PC-9 (cell line): Measurements from ENCODE around the gene STXBP5. TPM values are rescaled to one million over a fixed set of nuclear protein-coding genes. Genes with fewer than 3 reads are reported as not detected.

Experiments
- BruUV-seq: library from RNA; stranded (reverse); fragments of 400-500 nt; replicated peaks from 2 replicates; lab custom pipeline; 2021; lab: Mats Ljungman, UMichigan
- CTCF ChIA-PET: fragments of 300-600 bp; sonication (Branson Sonifier 250); formaldehyde crosslinking; loops from one replicate; lab custom pipeline; 2022; ENCODE audit warnings: antibody characterized with exemption; lab: Charles Lee
- POLR2A ChIA-PET: fragments of 300-600 bp; sonication (Branson Sonifier 250); formaldehyde crosslinking; loops from one replicate; lab custom pipeline; 2022; ENCODE audit warnings: antibody characterized with exemption; ENCODE audit not compliant: unreplicated experiment; lab: Charles Lee
- DNase-seq, 2 experiments: peaks; one replicate each; pipeline versions ENCODE4 v3.0.0 to v3.0.0-alpha.2; 2015 to 2022; ENCODE audit warnings: mixed read lengths in 1 of 2
- H2AFZ ChIP-seq: fragments of 200-600 bp; sonication (generic); 2 replicates; pipeline ENCODE4 v1.8.1; 2017; ENCODE audit warnings: antibody characterized with exemption
- H3F3A ChIP-seq: fragments of 200-600 bp; sonication (generic); 2 replicates; pipeline ENCODE4 v1.8.1; 2017; ENCODE audit warnings: antibody characterized with exemption, mild to moderate bottlenecking, low read depth; ENCODE audit not compliant: insufficient read depth
- H3K27ac ChIP-seq: fragments of 200-600 bp; sonication (generic); 2 replicates; pipeline ENCODE4 v1.6.1; 2016; ENCODE audit warnings: mixed run types
- H3K27me3 ChIP-seq: fragments of 200-600 bp; sonication (generic); 2 replicates; pipeline ENCODE4 v1.6.1; 2016; ENCODE audit warnings: low read depth, mixed run types; ENCODE audit not compliant: insufficient read depth
- H3K36me3 ChIP-seq: fragments of 200-600 bp; sonication (generic); 2 replicates; pipeline ENCODE4 v1.6.1; 2016; ENCODE audit warnings: low read depth, mixed run types
- H3K4me1 ChIP-seq: fragments of 200-600 bp; sonication (generic); replicated peaks from 2 replicates; pipeline ENCODE4 v1.6.1; 2016; ENCODE audit warnings: mixed run types; ENCODE audit not compliant: insufficient read depth
- H3K4me2 ChIP-seq: fragments of 200-600 bp; sonication (generic); 2 replicates; pipeline ENCODE4 v1.6.1; 2017; ENCODE audit warnings: mixed run types
- H3K4me3 ChIP-seq: fragments of 200-600 bp; sonication (generic); 2 replicates; pipeline ENCODE4 v1.6.1; 2016; ENCODE audit warnings: mixed run types
- H3K79me2 ChIP-seq: fragments of 200-600 bp; sonication (generic); 2 replicates; pipeline ENCODE4 v1.6.1; 2017; ENCODE audit warnings: low read depth, mixed run types
- H3K9me2 ChIP-seq: fragments of 200-600 bp; sonication (generic); 2 replicates; pipeline ENCODE4 v1.8.1; 2017; ENCODE audit warnings: mild to moderate bottlenecking; ENCODE audit not compliant: insufficient read depth
- H3K9me3 ChIP-seq: fragments of 200-600 bp; sonication (generic); 2 replicates; pipeline ENCODE4 v1.8.1; 2016; ENCODE audit warnings: low read depth; ENCODE audit not compliant: insufficient read depth
- H4K20me1 ChIP-seq: fragments of 200-600 bp; sonication (generic); 2 replicates; pipeline ENCODE4 v1.8.1; 2017; ENCODE audit not compliant: insufficient read depth
- EZH2 ChIP-seq: fragments of 200-600 bp; sonication (generic); IDR thresholded peaks from 2 replicates; pipeline ENCODE4 v1.8.0; 2017; ENCODE audit warnings: antibody characterized with exemption, low read depth
- intact Hi-C: fragments of 100-400 bp; cut with micrococcal nuclease; formaldehyde crosslinking; loops from one replicate; pipeline ENCODE4 v1.10.0; 2022; ENCODE audit not compliant: unreplicated experiment
- total RNA-seq: library from RNA; stranded (reverse); gene quantifications from 2 replicates; pipeline ENCODE4 v1.2.3, GENCODE V29; 2021
- TF ChIP-seq, protein P1 (sequence below): fragments of 200-600 bp; sonication (generic); conservative IDR thresholded peaks from 2 replicates; pipeline ENCODE4 v1.6.1; 2017; ENCODE audit warnings: mixed run types, antibody characterized with exemption, mild to moderate bottlenecking, moderate library complexity

STXBP5 gene
- total RNA-seq, 1 experiment from 2014 or later, result 4.6 TPM

- CTCF ChIA-PET, result no interaction called here
- BruUV-seq, result no TSS peak
- Histone ChIP-seq H3K27ac (no peak overlapping the region), H3K27me3 (no peaks in the 10 kb centered on the region), H3K4me2 (no peak overlapping the region), H3K9me2 (no peaks in the 10 kb centered on the region), H3K36me3 (no peaks in the 10 kb centered on the region; the same call in 1 of the 2 replicates), H3K4me3 (no peak overlapping the region), H3F3A (no peaks in the 10 kb centered on the region), H3K4me1 (peaks cover 11% of the 10 kb centered on the region), H3K79me2 (peaks cover 22% of the 10 kb centered on the region), H3K9me3 (no peaks in the 10 kb centered on the region), H4K20me1 (no peaks in the 10 kb centered on the region), H2AFZ (no peak overlapping the region)
- TF ChIP-seq EZH2, result no peak
- TF ChIP-seq, protein P1, sequence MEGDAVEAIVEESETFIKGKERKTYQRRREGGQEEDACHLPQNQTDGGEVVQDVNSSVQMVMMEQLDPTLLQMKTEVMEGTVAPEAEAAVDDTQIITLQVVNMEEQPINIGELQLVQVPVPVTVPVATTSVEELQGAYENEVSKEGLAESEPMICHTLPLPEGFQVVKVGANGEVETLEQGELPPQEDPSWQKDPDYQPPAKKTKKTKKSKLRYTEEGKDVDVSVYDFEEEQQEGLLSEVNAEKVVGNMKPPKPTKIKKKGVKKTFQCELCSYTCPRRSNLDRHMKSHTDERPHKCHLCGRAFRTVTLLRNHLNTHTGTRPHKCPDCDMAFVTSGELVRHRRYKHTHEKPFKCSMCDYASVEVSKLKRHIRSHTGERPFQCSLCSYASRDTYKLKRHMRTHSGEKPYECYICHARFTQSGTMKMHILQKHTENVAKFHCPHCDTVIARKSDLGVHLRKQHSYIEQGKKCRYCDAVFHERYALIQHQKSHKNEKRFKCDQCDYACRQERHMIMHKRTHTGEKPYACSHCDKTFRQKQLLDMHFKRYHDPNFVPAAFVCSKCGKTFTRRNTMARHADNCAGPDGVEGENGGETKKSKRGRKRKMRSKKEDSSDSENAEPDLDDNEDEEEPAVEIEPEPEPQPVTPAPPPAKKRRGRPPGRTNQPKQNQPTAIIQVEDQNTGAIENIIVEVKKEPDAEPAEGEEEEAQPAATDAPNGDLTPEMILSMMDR, result no peak
- intact Hi-C loops, result no loop called here
- POLR2A ChIA-PET, result no interaction called here
- no peak for DNase-seq
These were observed 7.1 kb downstream of the STXBP5 start for GRCh38 chr6:147211349-147211748.

GRCh38 chr6:147211831-147212230, 7.6 kb downstream of the STXBP5 start:
- TF ChIP-seq EZH2, result no peak
- ChIA-PET POLR2A (interaction anchor here (0.5 to 0.6 kb wide), 2 partner anchors 229 to 1628 kb away, joined by 3 to 5 read pairs; no protein-coding TSS in a partner anchor), CTCF (no interaction called here)
- Histone ChIP-seq H3K4me3 (no peak overlapping the region), H2AFZ (no peak overlapping the region), H3K4me1 (peaks cover 7% of the 10 kb centered on the region), H3K79me2 (peaks cover 17% of the 10 kb centered on the region), H3F3A (0 out of 2 replicates have a peak, but pooled peaks cover 1% of the 10 kb centered on the region), H3K27me3 (no peaks in the 10 kb centered on the region), H3K36me3 (no peaks in the 10 kb centered on the region; the same call in 1 of the 2 replicates), H3K27ac (no peak overlapping the region), H3K4me2 (no peak overlapping the region), H3K9me2 (no peaks in the 10 kb centered on the region), H4K20me1 (no peaks in the 10 kb centered on the region), H3K9me3 (no peaks in the 10 kb centered on the region)
- intact Hi-C loops, result no loop called here
- no peak for DNase-seq
- BruUV-seq, result no TSS peak

DNA sequence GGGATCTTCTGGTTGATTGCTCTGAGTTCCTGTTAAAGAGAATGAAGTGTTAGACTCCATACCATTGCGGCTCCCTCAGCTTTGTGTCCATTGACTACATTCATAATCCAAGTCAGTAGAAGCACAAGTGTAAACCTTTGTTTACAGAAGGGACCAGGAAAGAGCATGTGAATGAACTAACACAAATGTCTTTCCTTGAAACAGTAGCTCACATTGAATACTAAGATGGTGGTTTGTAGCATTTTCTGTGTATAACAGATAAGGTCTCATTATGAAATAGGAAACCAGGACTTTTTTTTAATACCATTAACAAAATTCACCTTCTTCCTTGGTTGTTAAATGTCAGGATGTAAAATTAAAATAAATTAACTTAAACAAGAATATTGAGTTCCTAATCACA, 8.4 kb downstream of the STXBP5 start:
- TF ChIP-seq, protein P1, result no peak
- TF ChIP-seq EZH2, result no peak
- POLR2A ChIA-PET, result no interaction called here
- no peak overlapping the region for H3K4me2 ChIP-seq
- peaks cover 2% of the 10 kb centered on the region for H3K4me1 ChIP-seq
- H2AFZ ChIP-seq, result no peak overlapping the region
- no peaks in the 10 kb centered on the region for H3K9me3 ChIP-seq
- H4K20me1 ChIP-seq, result no peaks in the 10 kb centered on the region
- H3K36me3 ChIP-seq, result no peaks in the 10 kb centered on the region; the same call in 1 of the 2 replicates
- H3K27me3 ChIP-seq, result no peaks in the 10 kb centered on the region
- no peak for DNase-seq
- H3F3A ChIP-seq, result 0 out of 2 replicates have a peak, but pooled peaks cover 3% of the 10 kb centered on the region
- H3K4me3 ChIP-seq, result no peak overlapping the region
- peaks cover 10% of the 10 kb centered on the region for H3K79me2 ChIP-seq
- intact Hi-C loops, result no loop called here
- no peaks in the 10 kb centered on the region for H3K9me2 ChIP-seq
- H3K27ac ChIP-seq, result no peak overlapping the region
- no TSS peak for BruUV-seq
- CTCF ChIA-PET, result no interaction called here
